ENCODE data around the gene SYNPO2L. TPM values are rescaled to one million over a fixed set of nuclear protein-coding genes. Genes with fewer than 3 reads are reported as not detected.
A peak's percentile ranks its signal among the peaks of the same experiment; 100 is the strongest.

Gene SYNPO2L
- total RNA-seq, 1 donor from 2014 or later = not detected

- no peak for DNase-seq (ENCODE audit: low read depth)
Observed at GRCh38 chr10:73649876-73650536, 5.8 kb downstream of the SYNPO2L start.

GRCh38 chr10:73648975-73649829 is 6.6 kb downstream of the SYNPO2L start:
- no peak for DNase-seq (ENCODE audit: low read depth)

GRCh38 chr10:73647875-73648651 is 7.8 kb downstream of the SYNPO2L start:
- no peak for DNase-seq (ENCODE audit: low read depth)

- no peak for DNase-seq (ENCODE audit: low read depth)
Observed at GRCh38 chr10:73647211-73647874, 8.5 kb downstream of the SYNPO2L start.

- no peak for DNase-seq (ENCODE audit: low read depth)
Observed at GRCh38 chr10:73646598-73647041, 9.2 kb downstream of the SYNPO2L start.

GRCh38 chr10:73645251-73645650 is 10.6 kb downstream of the SYNPO2L start:
- DNase-seq (ENCODE audit: low read depth) = no peak

GRCh38 chr10:73644767-73645166 is 11.1 kb downstream of the SYNPO2L start:
- DNase-seq (ENCODE audit: low read depth) = no peak

GRCh38 chr10:73644015-73644743 is 11.7 kb downstream of the SYNPO2L start:
- DNase-seq (ENCODE audit: low read depth) = peak; percentile 61

- no peak for DNase-seq (ENCODE audit: low read depth)
Observed at GRCh38 chr10:73643362-73643761, 12.5 kb downstream of the SYNPO2L start.

GRCh38 chr10:73641328-73642060 is 14.3 kb downstream of the SYNPO2L start, which contains the start of gene MYOZ1:
TSS of gene MYOZ1 (minus strand) at chr10:73641474. CDS start at chr10:73640017, 1,457 bp downstream.
- DNase-seq (ENCODE audit: low read depth) = no peak

- DNase-seq (ENCODE audit: low read depth) = no peak
Observed at GRCh38 chr10:73639286-73639685, 16.5 kb downstream of the SYNPO2L start.

- DNase-seq (ENCODE audit: low read depth) = no peak
Observed at GRCh38 chr10:73635781-73636180, 20.0 kb downstream of the SYNPO2L start.

- no peak for DNase-seq (ENCODE audit: low read depth)
Observed at GRCh38 chr10:73634421-73634820, 21.4 kb downstream of the SYNPO2L start.

- no peak for DNase-seq (ENCODE audit: low read depth)
Observed at GRCh38 chr10:73629165-73629564, 26.7 kb downstream of the SYNPO2L start.

GRCh38 chr10:73628405-73628804 is 27.4 kb downstream of the SYNPO2L start:
- no peak for DNase-seq (ENCODE audit: low read depth)

GRCh38 chr10:73627300-73627699 is 28.5 kb downstream of the SYNPO2L start:
- no peak for DNase-seq (ENCODE audit: low read depth)

GRCh38 chr10:73625884-73626752 is 29.7 kb downstream of the SYNPO2L start:
- peak; percentile 98 for DNase-seq (ENCODE audit: low read depth)

GRCh38 chr10:73625004-73625883 is 30.6 kb downstream of the SYNPO2L start:
- peak; percentile 70 for DNase-seq (ENCODE audit: low read depth)

Data from renal cortical epithelial cell (primary cell).